T-helper 9 cell (primary cell): ENCODE data around the gene NR1H3.
A peak's percentile ranks its signal among the peaks of the same experiment; 100 is the strongest.
"Not testable (repeated sequence)": the region's sequence is repeated elsewhere in the genome, so short reads cannot be mapped to it uniquely, and the experiment has no call there.

Experiments used
- DNase-seq: peaks from one replicate; pipeline ENCODE4 v3.0.0-alpha.2; 2020
- total RNA-seq, 2 donors: gene quantifications; one replicate each; lab custom pipeline; 2026; lab: John Stamatoyannopoulos, UW

NR1H3 gene
- total RNA-seq: 1.7 to 8.0 reads per million in 2 donors

DNA sequence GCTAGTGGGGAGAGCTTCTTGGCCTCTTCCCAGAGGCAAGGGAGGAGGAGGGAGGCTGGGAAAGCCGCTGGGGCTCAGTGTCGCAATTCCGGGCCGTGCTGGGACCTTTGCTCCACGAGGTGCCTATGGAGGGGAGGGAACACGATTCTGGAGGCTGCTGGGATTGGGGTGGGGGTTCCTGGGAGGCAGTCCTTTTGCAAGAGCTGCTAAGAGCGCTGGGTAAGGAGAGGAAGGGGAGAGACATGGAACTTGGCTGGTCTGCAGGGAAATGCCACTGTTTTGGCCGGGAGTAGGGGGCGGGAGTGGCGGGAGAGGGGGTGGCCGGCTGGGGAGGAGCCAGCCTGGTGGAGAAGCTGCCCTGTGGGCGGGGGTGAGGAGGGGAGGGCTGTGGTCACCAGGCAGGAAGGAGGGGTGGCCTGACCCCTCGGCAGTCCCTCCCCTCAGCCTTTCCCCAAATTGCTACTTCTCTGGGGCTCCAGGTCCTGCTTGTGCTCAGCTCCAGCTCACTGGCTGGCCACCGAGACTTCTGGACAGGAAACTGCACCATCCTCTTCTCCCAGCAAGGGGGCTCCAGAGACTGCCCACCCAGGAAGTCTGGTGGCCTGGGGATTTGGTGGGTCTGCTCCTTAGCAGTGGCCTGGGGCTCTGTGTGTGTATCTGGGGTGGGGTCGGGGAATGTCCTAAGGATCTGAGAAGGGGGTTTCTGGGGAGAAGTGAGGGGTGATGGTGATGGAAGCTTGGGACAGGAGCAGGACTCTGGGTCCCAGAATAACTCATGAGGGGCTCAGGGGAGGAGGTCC is at the start of gene NR1H3:
NR1H3 (plus strand) TSS at position 480 of the 800 bp plus-strand sequence. CDS start 1,221 bp downstream, outside the sequence.
- no peak for DNase-seq

DNA sequence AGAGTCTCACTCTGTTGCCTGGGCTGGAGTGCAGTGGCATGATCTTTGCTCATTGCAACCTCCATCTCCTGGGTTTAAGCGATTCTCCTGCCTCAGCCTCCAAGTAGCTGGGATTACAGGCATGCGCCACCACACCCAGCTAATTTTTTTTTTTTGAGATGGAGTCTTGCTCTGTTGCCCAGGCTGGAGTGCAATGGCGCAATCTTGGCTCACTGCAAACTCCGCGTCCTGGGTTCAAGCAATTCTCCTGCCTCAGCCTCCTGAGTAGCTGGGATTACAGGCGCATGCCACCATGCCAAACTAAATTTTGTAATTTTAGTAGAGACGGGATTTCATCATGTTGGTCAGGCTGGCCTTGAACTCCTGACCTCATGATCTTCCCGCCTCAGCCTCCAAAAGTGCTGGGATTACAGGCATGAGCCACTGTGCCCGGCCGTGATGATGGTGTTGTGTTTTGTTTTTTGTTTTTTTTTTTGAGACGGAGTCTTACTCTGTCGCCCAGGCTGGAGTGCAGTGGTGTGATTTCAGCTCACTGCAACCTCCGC is 49.7 kb upstream of the NR1H3 start:
- DNase-seq: not testable (repeated sequence)

DNA sequence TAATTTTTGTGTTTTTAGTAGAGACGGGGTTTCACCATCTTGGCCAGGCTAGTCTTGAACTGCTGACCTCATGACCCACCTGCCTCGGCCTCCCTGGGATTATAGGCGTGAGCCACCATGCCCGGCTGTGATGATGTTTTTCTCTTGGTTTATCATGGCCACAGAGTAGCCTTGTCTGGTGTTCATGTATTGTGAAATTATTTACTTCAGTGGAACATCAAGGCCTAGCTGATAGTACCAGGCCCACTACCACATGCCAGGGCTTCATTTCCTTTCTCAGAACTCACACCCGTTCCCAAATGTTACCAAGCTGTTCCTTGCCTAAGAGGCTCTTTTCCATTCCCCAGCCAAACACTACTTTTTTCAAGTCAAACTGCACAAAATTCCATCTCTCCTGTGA is 49.2 kb upstream of the NR1H3 start:
- DNase-seq: no peak

DNA sequence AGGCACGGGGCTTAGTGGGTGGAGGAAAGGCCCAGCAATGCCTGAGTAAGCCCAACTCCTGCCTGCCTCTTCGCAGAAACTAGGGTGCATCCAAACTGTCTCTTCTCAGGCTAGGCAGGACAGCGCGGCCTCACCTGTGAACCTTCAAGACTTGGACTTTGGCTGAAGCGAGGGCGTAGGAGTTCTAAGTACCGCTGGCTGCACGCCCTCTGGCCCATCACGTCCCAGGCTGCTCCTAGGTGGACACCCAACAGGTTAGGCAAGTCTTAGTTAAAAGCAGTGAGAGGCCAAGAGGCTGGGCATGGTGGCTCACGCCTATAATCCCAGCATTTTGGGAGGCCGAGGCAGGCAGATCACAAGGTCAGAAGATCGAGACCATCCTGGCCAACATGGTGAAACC is 44.9 kb upstream of the NR1H3 start:
- DNase-seq: no peak

DNA sequence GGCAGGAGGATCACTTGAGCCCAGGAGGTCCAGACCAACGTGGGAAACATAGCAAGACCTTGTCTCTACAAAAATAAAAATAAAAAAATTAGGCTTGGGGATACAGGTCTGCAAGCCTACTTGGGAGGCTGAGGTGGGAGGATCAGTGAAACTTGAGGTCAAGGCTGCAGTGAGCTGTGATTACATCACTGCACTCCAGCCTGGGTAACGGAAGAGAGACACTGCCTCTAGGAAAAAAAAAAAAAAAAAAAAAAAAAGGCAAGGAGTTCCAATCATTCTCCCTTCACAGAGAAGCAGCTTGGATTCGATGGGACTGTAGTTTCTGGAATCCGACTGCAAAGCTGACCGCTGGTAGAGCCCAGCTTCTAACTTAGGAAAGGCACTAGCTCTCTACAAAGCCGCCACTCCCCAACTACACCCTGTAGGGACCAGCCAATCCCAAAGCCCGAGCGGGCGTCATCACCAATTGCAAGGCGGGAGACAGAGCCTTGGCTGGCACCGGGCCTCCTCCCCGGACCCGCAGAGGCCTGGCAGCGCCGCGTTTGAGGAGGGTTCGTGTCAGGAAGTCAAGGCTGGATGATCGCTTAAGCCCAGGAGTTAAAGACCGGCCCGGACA is 43.7 kb upstream of the NR1H3 start:
- peak; percentile 69 for DNase-seq

DNA sequence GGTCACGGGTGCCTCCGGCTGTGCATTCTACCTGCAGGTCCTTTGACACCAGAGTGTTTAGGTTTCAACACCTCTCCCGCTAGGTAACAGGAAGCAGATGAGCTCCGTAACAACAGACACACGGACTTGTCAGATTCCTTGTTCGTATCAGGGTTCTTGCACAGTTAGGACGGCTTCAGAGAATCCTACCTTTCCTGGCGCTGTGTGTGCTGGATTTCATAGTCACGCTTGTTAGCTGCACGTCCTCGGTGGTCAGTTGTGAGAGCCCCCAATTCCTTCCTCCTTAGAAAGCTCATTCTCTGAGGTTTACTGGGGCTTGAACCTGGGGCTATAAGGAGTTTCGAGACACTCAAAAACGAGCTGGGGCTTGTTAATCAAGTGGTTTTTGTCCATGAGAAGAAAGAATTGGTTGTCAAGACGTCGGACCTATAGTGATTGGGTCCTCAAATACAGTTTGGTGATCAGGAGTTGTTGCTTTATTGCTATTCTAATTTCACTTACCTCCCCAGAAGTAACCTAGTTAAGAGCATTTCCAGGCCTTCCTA is 42.4 kb upstream of the NR1H3 start:
- no peak for DNase-seq

DNA sequence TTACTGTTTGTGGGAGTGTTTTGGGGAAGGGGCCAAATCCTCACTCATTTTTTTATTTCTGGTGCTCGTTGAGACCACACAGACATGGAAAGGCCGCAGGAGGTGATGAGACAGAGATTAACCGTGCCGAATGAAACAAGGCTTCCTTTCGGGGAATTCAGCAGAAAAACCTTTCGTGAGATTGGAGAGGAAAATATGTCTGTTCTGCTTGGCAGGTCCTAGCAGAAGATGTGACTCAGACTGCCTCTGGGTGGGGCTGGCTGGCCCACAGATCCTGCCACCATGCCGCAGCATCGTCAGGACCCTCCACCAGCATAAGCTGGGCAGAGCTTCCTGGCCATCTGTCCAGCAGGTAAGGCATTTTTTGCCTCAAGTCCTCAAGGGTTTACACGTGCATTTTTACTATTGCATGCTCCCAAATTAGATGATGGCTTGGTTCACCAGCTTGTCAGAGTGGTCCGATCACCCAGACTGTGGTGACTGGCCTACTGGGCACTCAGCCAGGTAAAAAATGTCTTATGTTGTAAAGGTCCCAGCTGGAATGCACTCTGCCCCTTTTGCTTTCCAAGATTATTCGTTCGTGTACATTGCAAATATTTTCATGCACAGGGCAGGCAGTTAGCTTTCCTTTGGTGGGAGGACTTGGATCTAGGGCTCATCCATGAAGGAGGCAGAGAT is 41.5 kb upstream of the NR1H3 start:
- DNase-seq: peak; percentile 15

DNA sequence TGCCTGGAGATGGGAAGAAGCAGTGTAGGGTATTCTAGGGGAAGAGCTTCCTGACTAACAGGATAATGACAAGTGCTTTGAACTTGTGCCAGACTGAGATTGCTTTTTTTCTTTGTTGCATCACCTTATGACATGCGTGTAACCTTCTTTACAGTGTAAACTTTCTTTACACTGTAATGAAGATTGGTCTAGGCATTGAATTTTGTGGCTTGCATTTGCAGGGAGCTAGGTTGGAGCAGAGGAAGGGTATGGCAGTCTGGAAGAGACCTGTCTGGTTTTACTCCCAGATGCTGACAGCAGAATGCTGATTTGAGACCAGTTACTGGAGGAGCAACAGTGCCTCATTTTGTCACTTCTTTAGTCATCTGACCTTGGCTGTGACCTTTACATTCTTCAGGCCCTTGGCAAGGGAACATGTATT is 37.4 kb upstream of the NR1H3 start:
- DNase-seq: no peak

DNA sequence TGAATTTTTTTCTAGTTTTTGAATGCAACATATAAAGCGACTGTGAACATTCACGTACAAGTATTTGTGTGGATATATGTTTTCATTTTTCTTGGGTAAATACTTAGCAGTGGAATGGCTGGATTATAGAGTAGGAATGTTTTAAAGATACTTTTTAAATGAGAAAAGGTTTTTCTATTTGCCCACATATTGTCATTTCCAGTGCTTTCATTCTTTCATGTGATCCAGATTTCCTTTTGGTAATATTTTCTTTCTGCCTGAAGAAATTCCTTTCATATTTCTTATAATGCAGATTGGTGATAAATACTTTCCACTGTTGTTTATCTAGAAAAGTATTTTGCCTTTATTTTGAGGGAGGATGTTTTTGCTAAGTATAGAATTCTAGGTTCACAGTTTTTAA is 35.1 kb upstream of the NR1H3 start:
- no peak for DNase-seq

DNA sequence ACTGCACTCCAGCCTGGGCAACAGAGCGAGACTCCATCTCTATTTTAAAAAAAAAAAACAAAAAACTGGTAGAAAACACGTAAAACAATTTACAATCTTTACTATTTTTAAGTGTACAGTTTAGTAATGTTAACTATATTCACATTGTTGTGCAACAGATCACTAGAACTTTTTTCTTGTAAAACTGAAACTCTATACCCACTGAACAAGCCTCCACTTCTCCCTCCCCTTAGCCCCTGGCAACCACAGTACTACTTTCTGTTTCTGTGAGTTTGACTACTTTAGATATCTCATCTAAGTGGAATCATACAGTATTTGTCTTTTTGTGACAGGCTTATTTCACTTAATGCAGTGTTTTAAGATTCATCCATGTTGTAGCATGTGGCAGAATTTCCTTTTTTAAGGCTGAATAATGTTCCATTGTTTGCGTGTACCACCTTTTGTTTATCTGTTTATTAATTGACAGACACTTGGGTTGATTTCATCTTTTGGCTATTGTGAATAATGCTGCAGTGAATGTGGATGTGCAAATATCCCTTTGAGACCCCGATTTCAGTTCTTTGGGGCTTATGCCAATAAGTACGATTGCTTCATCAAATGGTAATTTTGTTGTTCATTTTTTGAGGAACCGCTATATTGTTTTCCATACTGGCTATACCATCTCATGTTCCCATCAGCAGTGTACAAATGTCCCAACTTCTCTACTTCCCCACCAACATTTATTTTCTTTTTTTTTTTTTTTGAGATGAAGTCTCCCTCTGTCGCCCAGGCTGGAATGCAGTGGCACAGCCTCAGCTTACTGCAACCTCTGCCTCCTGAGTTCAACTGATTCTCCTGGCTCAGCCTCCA is 32.0 kb upstream of the NR1H3 start:
- DNase-seq: no peak

DNA sequence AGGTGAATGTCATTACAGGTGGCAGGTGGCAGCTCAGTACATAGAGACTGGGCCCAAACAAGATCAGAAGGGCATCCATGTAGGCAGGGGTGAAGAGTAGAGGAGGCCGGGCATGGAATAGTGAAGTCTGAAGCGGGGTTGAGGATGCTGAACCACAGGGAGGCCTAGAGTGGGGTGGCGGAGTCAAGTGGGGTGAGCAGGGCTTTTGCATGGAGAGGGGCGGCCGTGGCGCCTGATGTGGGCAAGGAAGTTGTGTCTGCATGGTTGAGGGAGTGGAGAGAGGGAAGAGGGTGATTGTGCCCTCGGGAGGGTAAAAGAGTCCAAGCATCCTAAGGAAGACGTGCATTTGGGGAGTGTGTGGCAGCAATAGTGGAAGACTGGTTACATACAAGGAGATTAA is 28.6 kb upstream of the NR1H3 start:
- no peak for DNase-seq

DNA sequence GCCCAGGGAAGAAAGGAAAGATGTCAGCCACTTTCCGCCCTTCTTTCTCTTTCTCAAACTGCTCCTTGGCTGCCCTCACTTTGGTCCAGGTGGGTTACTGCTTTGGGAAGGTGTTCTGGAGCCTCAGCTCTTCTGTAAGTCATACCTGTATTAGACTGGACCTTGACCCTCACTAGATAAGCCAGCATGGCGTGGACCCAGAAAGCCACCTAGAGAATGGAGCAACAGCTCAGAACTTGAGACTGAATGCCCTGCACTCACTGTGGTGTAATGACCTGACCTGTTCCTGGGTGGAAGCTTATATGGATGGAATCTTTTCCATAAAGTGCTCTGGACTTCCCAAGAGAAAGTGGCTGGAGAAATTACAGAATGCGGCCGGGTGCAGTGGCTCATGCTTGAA is 24.7 kb upstream of the NR1H3 start:
- no peak for DNase-seq

DNA sequence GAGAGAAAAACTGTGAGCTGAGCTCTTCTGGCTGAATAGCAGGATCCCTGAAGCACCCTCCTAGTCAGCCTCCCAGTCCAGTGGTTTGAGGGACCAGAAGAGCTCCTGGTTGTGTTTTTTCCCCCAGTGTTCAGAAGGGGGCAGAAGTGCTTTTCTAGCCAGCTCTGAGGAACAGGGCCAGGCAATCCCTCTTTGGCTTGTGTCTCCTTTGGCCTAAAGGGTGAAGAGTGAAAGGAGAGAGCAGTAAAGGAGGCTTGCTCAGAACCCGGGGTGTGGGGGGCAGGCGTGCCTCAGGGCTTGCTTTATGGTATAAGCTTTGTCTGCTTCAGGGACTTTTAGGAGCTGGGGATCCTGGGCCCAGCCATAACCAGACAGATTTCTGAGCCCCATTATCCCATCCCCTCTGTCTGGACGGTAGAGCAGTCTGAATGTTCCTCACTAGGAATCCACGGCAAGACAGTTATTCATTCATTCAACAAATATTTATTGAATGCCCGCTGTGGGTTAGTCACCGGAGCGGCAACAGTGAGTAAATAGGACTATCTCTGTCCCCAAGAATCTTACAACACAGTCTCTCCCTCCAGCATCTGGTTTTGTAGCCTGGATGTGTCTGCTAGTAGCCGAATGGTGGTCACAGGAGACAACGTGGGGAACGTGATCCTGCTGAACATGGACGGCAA is 23.7 kb upstream of the NR1H3 start:
- no peak for DNase-seq

DNA sequence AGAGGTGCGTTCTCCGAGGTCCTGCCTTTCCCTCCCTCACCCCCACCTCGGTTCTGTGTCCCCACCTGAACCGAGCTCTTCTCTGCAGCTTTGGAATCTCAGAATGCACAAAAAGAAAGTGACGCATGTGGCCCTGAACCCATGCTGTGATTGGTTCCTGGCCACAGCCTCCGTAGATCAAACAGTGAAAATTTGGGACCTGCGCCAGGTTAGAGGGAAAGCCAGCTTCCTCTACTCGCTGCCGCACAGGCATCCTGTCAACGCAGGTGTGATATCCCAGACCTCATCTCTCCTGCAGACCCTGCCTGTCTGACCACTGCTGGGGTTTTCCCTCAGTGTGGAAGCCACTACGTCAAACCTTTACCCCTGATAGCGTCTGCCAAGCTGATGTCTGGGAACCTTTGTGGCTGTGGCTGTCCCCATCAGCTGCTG is 23.1 kb upstream of the NR1H3 start:
- peak; percentile 54 for DNase-seq

DNA sequence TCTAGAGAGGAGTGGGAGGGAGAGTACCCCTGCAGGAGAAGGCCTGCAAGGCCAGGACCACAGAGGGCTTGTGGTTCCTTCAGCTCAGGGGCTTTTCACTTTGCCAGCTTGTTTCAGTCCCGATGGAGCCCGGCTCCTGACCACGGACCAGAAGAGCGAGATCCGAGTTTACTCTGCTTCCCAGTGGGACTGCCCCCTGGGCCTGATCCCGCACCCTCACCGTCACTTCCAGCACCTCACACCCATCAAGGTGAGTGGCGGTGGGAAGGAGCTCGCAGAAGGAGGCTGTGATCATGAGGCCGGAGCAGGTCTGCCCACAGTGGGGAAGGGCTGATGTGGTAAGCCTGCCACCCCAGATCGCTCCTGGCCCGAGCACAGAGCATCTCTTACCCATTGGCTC is 22.6 kb upstream of the NR1H3 start:
- no peak for DNase-seq

DNA sequence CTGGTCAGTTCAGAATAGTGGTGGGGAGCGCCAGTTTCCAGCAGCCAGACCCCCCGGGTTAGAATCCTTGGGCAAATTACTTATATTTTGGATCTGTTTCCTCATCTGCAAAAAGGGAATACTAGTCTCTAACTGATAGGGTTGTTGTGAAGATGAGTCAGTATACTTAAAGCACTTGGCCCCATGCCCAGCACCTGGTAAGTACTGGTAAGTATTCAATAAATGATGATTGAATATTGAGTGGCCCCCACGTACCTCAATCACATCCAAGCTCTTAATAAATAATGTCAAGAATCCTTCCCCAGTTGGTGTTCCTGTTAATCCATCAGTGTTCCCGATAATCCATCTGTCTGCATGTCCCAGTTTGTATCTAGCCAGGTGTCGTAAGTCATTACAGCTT is 21.3 kb upstream of the NR1H3 start:
- DNase-seq: no peak

DNA sequence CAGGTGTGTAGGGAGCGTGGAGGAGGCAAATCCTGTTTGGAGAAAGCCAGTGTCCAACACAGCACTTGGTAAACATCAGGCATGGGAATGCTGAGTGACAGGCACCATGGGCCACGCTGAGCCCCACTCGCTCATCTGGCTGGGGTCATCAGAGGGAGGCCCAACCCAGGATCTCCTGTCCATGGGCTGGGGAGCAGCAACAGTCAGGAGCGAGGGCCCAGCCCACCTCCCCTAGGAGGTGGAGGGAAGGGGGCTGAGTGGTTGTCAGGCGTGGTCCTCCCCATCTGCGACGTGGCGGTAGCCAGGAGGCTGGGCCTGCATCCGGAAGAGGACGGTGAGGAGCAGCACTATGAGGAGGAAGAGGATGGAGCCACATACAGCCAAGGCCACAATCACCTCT is 17.9 kb upstream of the NR1H3 start:
- no peak for DNase-seq

DNA sequence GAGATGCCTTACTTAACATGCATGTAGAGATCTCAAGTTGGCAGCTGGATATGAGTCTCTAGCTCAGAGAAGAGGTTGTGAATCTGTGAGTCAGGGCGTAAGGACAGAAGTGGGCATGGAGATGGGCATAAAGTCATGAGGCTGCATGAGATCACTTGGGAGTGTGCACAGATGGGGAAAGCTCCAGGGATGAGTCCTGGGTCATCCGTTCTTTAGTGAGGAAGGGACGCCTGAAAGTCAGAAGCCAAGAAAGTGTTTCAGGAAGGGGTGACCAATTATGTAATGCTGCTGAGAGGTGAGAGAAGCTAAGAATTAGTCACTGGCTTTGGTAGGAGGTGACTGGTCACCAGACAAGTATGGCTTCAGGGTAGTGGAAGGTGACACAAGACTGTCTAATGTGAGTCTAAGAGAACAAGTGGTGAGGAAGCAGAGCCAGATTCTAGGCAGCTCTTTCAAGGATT is 15.9 kb upstream of the NR1H3 start:
- DNase-seq: no peak

DNA sequence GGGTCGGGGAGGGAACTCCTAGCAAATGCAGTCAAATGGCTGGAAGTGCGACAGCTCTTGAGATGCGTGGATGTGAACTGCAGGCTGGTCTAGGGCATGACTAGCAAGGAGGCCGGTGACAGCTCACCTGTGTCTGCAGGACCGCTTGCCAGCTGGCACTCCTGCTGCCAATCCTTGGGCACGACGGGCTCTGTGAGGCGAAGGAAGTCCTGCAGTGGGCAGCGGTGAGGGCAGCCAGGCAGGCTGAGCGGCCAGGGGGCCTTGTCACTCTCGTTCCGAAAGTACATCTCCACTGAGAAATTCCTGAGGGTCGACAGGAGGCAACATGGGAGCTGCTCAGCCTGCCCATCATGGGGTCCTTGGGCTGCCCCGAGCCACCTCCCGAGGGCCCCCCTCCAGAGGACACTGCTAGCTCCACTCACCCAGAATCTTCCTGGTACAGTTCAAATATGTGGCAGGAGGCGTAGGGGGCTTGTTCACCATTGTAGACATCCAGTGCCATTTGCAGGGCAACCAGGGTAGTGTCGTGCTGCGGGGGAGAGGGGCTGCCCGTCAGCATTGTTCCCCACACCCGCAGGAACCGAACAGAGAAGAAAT is 15.1 kb upstream of the NR1H3 start:
- DNase-seq: no peak

DNA sequence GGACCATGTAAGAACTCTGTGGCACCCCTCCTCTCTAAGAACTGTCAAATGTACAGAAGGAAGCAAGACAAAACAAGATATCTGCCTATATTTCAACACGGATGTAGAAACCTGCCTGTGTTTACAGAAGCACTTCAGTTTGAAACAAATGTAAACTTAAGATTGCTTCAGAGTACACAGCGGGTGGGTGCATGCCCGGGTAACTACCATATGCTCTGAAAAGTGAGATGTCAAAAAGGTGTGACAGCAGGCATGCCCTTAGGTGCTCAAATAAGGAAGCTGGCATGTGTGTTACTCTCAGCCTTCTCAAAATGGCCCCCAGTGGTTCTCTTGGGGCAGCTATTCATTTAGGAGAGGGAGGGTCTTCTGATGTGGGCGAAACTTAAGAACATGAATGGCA is 14.3 kb upstream of the NR1H3 start:
- DNase-seq: no peak
